ENCODE results near the gene CFB. TPM values are rescaled to one million over a fixed set of nuclear protein-coding genes. Genes with fewer than 3 reads are reported as not detected.

The CFB gene
- total and polyA plus RNA-seq, 2 of the 13 experiments (the other 11 are each of a cell fraction or from before 2014, with no cell fraction given), result 171 to 513 TPM

DNA sequence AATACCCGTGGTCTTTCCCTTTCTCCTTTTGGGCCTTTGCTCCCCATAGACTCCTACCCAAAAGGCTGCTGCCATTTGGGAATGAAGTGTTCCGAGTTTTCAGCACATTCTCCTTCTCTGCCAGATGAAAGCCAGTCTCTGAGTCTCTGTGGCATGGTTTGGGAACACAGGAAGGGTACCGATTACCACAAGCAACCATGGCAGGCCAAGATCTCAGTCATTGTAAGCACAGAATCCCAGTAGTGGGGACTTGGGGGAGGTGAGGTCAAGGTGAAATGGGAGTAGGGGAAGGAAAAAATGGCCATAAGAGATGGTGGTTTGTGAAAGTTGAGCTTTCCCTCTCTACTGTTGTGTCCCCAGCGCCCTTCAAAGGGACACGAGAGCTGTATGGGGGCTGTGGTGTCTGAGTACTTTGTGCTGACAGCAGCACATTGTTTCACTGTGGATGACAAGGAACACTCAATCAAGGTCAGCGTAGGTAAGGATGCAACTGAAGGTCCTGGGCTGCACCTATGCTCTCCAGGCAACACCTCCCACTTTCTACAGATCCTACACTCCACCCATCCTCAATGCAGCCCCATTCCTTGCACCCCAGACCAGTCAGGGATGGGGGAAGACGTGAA, 4.1 kb downstream of the CFB start (continued):
- TF ChIP-seq, protein P1, sequence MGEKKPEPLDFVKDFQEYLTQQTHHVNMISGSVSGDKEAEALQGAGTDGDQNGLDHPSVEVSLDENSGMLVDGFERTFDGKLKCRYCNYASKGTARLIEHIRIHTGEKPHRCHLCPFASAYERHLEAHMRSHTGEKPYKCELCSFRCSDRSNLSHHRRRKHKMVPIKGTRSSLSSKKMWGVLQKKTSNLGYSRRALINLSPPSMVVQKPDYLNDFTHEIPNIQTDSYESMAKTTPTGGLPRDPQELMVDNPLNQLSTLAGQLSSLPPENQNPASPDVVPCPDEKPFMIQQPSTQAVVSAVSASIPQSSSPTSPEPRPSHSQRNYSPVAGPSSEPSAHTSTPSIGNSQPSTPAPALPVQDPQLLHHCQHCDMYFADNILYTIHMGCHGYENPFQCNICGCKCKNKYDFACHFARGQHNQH (CRISPR knock-in tag; IDR thresholded peaks at IDR 0.05), result no peak
- TF ChIP-seq ZNF614 (CRISPR knock-in tag; IDR thresholded peaks at IDR 0.05; ENCODE audit: borderline replicate concordance) (no peak), ZSCAN22 (CRISPR knock-in tag; IDR thresholded peaks at IDR 0.05) (no peak), TGIF2 (CRISPR knock-in tag; IDR thresholded peaks at IDR 0.05) (no peak), ZNF263 (CRISPR knock-in tag; IDR thresholded peaks at IDR 0.05) (no peak), BORCS8-MEF2B (CRISPR knock-in tag; IDR thresholded peaks at IDR 0.05) (no peak), ZNF143 (CRISPR knock-in tag; IDR thresholded peaks at IDR 0.05) (no peak), POLR2G (IDR thresholded peaks at IDR 0.05; ENCODE audit: low read depth, low read length) (peak; percentile 61), KMT2A (CRISPR knock-in tag; IDR thresholded peaks at IDR 0.05) (no peak), ZFYVE20 (CRISPR knock-in tag; IDR thresholded peaks at IDR 0.05; ENCODE audit: borderline replicate concordance, low read depth) (0 out of 2 replicates have a peak, but pooled peaks have one; percentile 53), ZNF792 (CRISPR knock-in tag; IDR thresholded peaks at IDR 0.05) (no peak), ZBTB7B (CRISPR knock-in tag; IDR thresholded peaks at IDR 0.05) (no peak)
- TF ChIP-seq, protein P2, sequence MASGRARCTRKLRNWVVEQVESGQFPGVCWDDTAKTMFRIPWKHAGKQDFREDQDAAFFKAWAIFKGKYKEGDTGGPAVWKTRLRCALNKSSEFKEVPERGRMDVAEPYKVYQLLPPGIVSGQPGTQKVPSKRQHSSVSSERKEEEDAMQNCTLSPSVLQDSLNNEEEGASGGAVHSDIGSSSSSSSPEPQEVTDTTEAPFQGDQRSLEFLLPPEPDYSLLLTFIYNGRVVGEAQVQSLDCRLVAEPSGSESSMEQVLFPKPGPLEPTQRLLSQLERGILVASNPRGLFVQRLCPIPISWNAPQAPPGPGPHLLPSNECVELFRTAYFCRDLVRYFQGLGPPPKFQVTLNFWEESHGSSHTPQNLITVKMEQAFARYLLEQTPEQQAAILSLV (CRISPR knock-in tag; IDR thresholded peaks at IDR 0.05; ENCODE audit: borderline replicate concordance), result no peak
- TF ChIP-seq, protein P3, sequence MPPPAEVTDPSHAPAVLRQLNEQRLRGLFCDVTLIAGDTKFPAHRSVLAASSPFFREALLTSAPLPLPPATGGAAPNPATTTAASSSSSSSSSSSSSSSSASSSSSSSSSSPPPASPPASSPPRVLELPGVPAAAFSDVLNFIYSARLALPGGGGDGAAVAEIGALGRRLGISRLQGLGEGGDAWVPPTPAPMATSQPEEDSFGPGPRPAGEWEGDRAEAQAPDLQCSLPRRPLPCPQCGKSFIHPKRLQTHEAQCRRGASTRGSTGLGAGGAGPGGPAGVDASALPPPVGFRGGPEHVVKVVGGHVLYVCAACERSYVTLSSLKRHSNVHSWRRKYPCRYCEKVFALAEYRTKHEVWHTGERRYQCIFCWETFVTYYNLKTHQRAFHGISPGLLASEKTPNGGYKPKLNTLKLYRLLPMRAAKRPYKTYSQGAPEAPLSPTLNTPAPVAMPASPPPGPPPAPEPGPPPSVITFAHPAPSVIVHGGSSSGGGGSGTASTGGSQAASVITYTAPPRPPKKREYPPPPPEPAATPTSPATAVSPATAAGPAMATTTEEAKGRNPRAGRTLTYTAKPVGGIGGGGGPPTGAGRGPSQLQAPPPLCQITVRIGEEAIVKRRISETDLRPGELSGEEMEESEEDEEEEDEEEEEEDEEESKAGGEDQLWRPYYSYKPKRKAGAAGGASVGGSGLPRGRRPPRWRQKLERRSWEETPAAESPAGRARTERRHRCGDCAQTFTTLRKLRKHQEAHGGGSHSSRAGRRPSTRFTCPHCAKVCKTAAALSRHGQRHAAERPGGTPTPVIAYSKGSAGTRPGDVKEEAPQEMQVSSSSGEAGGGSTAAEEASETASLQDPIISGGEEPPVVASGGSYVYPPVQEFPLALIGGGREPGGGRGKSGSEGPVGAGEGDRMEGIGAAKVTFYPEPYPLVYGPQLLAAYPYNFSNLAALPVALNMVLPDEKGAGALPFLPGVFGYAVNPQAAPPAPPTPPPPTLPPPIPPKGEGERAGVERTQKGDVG (CRISPR knock-in tag; IDR thresholded peaks at IDR 0.05; ENCODE audit: borderline replicate concordance), result no peak
- TF ChIP-seq, protein P4, sequence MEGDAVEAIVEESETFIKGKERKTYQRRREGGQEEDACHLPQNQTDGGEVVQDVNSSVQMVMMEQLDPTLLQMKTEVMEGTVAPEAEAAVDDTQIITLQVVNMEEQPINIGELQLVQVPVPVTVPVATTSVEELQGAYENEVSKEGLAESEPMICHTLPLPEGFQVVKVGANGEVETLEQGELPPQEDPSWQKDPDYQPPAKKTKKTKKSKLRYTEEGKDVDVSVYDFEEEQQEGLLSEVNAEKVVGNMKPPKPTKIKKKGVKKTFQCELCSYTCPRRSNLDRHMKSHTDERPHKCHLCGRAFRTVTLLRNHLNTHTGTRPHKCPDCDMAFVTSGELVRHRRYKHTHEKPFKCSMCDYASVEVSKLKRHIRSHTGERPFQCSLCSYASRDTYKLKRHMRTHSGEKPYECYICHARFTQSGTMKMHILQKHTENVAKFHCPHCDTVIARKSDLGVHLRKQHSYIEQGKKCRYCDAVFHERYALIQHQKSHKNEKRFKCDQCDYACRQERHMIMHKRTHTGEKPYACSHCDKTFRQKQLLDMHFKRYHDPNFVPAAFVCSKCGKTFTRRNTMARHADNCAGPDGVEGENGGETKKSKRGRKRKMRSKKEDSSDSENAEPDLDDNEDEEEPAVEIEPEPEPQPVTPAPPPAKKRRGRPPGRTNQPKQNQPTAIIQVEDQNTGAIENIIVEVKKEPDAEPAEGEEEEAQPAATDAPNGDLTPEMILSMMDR (CRISPR knock-in tag; IDR thresholded peaks at IDR 0.05), result no peak
- TF ChIP-seq, protein P5, sequence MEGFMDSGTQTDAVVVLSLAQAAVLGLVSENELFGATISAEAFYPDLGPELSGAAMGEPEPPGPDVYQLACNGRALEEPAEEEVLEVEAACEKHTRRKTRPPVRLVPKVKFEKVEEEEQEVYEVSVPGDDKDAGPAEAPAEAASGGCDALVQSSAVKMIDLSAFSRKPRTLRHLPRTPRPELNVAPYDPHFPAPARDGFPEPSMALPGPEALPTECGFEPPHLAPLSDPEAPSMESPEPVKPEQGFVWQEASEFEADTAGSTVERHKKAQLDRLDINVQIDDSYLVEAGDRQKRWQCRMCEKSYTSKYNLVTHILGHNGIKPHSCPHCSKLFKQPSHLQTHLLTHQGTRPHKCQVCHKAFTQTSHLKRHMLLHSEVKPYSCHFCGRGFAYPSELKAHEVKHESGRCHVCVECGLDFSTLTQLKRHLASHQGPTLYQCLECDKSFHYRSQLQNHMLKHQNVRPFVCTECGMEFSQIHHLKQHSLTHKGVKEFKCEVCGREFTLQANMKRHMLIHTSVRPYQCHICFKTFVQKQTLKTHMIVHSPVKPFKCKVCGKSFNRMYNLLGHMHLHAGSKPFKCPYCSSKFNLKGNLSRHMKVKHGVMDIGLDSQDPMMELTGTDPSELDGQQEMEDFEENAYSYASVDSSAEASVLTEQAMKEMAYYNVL (CRISPR knock-in tag; IDR thresholded peaks at IDR 0.05; ENCODE audit: borderline replicate concordance), result no peak
